Inflammatory macrophage treated with lipopolysaccharide for 1 hour (primary cell): ENCODE measurements around the gene MCRS1.
A peak's percentile ranks its signal among the peaks of the same experiment; 100 is the strongest.
"Not testable (repeated sequence)": the region's sequence is repeated elsewhere in the genome, so short reads cannot be mapped to it uniquely, and the experiment has no call there.

Source experiments
- DNase-seq, 2 donors: peaks; one replicate each; pipeline ENCODE4 v3.0.0-alpha.2; 2020 to 2022

MCRS1 gene

DNA sequence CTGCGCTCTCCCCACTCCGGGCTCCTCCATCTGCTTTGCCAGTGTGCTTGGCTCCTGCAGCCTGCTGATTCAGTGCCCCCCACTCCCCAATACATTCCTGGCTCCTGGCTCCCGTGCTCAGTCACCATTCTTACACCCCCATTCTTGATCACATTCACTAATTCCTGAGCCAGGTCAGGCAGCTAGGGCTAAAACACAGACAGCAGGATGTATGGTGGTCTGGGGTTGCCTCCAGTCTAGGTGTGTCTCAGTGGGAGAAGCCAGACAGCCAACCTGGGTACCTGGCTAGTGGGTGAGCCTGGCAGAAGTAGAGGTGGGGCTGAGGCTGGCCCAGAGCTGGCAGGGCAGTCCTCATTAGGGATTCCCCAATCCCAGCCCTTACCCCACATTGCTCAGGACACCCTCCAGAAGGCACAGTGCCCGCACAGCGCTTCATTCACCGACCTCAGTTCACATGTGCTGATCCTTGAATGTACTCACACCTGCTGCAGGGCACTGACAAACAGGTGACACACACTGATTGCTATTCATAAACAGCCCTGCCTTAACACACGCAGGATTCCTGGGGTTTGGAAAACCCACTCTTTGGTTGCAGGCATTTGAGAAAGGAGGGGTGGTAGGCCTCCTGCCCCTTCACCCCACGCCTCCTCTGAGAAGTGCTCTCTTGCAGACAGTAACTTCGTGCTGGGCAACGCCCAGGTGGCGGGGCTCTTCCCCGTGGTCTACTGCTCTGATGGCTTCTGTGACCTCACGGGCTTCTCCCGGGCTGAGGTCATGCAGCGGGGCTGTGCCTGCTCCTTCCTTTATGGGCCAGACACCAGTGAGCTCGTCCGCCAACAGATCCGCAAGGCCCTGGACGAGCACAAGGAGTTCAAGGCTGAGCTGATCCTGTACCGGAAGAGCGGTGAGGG, 27.5 kb downstream of the MCRS1 start:
- no peak for DNase-seq

DNA sequence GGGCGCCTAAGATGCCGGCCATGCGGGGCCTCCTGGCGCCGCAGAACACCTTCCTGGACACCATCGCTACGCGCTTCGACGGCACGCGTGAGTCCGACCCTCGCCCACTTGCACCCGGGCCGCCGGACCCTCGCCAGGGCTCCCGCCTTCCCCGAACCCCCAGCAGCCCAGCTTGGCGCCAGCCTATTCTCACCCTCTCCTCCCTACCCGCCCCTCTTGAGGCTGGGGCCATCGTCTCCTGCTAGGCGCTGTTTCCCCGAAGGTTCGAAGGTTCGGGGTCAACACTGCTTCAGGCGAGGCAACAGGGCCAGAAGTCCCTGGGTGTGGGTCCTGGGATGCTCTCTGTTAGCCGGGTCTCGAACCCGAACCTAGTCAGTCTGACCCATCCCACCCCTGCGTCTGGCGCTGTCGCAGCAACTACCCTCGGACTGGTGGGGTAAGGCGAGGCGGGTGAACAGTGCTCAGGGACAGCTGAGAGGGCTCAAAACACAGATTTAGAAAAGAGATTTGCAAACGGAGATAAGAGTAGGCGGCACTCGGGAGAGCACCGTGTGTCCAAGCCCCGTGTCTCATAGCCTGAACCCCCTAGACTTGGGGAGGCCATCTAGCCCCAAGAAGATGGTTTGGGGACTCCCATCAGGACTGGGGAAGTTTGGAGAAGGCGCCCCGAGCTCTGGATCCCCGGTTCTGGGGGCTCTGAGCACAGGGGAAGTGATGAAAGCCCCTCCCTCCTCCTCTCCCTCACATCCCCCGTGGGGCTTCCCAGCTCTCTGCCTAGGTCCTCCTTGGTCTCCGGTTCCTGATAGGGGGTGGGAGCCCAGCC, 28.3 kb downstream of the MCRS1 start:
- no peak for DNase-seq

DNA sequence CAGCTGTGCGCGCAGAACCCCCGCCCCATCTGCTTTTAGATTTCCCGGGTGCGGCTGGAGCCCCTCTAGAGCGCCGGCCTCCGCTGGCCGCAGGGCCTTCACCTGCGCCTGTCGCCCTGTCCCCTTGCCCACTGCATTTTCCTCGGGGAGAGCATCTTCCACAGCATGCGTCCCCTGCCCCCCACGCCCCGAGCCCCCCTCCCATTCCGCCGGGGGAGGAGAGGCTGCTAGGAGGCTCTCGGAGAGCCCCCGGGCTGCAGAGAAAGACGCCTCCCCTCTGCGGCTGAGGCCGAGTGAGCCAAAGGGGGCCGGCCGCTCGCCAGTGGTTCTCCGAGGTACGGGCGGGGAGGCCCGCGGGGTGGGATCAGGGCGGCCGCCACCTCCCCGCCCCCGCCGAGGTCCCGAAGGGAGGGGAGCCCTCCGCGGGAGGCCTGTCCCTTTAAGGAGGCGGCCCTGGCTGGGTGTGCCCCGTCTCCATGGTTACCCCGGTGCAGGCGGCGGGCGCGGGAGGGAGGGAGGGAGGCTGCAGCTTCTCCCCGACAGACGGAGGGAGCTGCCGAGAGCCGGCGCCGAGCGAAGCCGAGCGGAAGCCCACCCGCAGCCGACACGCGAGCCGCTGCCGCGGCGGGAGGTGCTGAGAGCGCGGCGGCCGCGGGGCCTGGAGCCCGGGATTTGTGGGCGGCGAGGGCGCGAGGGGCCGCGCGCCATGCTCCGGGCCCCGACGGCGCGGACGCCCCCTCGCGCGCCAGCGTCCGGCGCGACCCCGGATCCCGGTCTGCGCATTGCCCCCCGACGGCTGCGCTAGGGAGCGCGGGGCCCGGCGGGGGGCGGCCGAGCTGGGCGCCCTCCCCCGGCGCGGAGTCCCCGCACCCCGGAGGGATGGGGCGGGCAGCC, 29.2 kb downstream of the MCRS1 start, which contains the start of gene KCNH3:
TSS of gene KCNH3 (plus strand) at position 521 of the 894 bp plus-strand sequence. CDS start 387 bp downstream, outside the sequence.
- DNase-seq = peak; percentile 45 to 65

DNA sequence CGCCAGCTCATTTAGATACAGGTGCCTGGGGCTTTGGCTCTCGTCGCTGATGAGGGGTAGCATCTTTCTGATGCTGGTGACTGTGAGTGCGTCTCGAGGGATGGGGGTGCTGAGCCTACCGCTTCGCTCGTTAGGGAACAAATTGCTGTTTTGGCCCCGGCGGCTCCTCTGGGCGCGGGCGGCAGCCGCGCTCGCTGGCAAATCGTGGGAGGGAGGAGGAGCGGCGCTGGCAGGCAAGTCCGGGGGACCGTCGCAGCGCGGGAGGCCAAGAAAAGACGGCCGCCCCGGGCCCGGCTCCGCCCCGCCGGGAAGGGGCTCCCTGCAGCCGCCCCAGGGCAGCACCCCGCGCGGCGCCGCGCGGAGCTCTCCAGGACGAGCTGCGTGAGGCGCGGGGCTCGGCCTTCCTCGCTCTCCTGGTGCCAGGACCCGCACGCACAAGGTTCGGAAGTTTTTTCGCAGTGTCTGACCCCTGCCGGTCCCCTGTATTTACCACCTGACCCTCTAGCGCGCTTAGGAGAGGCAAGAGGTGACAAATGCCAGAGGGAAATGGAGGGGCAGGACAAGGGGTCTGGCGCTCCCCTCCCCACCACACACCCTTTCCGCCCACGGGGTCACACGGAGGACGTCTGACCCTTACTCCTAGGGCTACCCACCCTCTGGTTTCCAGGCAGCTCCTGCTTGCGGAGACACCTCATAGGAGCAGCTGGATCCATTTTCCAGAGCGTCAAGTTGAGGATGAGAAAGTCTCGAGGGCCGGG, 30.0 kb downstream of the MCRS1 start:
- DNase-seq = peak in 1 of 2 donors; percentile 41

DNA sequence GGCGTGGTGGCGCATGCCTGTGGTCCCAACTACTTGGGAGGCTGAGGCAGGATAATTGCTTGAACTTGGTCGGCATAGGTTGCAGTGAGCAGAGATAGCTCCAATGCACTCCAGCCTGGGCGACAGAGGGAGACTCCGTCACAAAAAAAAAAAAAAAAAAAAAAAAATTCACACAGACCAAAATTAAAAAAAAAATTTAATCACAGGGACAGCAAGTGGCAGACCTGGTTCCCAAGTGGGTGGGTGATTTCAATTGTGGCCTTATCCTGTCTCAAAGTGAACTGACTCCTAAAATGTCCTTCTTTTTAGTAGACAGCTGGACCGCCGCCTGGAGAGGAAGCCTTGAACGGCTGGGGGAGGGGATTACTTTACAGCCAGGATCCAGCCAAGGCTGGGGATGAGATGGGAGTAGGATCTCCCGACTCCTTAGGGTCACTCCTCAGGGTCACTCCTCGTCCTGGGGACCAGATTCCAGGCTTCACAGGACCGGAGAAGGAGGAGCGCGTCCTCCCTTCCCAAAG, 30.7 kb downstream of the MCRS1 start:
- DNase-seq = no peak

DNA sequence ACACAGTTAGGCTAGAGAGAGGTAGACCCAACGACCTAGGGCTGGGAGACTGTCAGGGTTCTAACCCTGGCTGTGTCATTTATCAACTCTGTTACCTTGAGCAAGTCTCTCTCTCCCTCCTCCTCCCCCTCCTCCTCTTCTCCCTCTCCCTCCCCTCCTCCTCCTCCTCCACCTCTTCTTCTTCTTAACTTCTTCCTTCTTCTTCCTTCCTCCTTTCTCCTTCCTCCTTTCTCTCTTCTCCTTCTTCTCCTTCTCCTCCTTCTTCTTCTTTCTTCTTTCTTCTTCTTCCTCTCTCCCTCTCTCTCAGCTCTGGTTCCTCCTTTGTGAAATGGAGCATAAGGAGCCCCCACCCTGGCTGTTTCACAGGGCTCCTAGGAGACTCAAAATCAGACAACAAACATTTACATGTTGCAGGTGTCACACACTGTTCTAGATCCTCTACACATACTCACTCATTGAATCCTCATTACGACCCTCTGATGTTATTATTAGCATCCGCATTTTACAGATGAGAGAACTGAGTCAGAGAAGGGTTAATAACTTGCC, 31.3 kb downstream of the MCRS1 start:
- DNase-seq = no peak

DNA sequence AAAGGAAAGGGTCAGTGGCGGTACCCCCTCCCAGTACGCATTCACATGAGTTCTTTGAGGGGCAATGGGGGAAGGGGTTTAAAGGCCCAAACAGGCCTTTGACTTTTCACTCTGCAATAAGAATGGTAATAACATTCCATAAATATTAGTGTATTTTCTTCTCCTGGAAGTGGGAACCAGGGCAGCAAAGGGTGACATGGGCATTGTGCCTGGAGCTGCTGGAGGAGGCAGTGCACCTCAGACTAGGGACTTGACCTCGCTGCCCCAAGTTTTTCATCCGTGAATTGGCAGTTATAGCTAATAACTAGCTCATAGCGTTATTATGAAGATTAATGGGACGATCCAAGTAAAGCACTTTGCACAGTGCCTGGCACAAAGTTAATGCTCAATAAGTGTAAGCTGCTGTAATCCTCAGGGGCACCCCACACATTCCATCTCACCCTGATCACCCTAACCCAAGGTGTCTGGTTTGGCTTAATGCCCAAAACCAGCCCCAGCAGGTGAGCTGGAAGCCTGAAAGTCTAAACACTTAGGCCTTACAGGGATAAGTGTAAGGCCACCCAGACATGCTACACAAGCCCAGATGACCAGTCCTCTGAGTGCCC, 31.9 kb downstream of the MCRS1 start:
- DNase-seq = no peak

DNA sequence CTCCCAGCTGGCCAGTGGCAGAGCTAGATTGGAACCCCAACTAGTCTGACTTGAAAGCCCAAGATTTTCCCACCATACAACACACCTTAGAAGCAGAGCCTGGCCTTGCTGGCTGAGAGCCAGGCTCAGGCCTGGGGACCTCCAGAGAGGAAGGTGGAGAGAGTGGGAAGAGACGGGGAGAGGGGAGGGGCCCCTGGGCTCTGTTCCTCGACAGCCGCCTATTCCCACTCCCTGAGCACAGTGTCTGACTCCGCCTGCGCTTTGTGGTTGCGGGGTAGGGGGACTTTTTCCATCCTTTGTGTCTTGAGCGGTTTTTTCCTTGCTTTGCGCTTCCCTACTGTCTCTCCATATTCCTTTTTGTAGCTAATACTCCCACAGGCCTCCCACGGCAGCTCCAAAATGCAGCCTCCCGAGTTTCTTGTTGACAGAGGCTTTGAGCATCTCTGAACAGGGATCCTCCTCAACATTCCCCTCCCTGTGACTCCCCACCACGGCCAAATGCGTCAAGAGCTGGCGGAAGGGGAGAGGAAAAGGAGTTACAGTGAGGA, 33.1 kb downstream of the MCRS1 start:
- no peak for DNase-seq

DNA sequence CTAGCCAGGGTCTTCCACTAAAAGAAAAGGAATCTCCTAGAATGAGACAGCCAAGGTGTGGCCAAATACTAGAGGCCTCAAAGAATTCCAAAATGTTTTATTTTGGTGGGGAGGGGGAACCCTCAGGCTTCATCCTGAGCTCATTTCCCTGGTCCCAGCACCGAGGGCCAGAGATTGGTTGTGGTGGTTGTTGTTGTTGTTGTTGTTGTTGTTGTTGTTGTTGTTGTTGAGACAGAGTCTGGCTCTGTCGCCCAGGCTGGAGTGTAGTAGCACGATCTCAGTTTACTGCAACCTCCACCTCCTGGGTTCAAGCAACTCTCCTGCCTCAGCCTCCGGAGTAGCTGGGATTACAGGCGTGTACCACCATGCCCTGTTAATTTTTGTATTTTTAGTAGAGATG, 33.8 kb downstream of the MCRS1 start:
- DNase-seq = not testable (repeated sequence)

DNA sequence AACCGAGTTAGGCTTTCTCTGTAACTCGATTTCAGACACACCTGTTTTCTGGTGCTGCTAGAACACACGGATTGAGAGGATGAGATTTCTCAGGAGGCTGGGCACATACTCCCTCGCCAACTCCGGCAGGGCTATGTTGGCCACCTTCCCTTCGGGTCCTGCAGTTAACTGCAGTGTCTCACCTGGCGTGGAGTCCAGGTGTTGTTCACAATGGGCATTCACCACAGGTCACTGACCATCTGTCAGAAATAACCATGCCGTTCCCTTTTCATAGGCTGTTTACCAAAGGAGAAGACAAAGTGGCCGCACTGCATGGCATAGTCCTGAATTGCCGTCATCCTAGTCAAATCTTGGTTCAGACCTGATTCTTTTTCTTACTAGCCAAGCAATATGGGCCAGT, 34.6 kb downstream of the MCRS1 start:
- DNase-seq = no peak

DNA sequence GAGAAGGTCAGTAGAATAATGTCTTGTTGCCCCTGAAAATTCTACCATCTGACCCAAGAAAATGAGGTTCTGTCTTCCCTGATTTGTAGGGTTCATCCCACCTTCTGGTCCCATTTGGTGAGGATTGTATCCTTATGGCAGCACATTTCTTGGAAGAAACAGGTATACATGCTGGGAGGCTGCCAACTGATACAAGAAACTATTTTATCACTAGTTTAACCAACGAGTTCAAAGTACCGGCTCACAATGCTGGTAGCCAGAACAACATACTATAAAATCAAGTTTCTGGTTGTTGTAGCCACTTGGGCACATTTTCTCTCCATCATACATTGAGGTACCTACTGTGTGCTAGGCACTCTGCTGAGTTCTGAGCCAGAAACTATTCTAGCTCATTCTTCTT, 36.2 kb downstream of the MCRS1 start:
- DNase-seq = no peak

DNA sequence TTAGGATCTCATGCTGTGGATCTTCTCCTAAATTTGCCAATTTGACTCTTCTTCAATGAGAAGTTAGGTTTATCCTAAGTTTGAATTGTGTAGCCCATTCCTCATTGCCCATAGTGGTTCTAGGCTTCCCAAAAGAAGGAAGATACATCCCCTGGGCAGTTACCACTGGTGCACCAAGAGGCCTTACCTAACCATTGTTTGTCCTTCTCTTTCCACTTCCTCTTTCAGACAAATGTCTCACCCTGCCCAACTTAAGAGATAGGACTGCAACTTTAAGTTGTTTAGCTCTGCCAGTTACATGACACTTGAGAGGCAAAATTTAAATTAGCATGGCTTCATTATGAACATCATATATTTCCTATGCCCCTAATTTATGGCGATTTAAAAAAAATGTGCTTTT, 38.5 kb downstream of the MCRS1 start:
- peak; percentile 33 to 41 for DNase-seq

DNA sequence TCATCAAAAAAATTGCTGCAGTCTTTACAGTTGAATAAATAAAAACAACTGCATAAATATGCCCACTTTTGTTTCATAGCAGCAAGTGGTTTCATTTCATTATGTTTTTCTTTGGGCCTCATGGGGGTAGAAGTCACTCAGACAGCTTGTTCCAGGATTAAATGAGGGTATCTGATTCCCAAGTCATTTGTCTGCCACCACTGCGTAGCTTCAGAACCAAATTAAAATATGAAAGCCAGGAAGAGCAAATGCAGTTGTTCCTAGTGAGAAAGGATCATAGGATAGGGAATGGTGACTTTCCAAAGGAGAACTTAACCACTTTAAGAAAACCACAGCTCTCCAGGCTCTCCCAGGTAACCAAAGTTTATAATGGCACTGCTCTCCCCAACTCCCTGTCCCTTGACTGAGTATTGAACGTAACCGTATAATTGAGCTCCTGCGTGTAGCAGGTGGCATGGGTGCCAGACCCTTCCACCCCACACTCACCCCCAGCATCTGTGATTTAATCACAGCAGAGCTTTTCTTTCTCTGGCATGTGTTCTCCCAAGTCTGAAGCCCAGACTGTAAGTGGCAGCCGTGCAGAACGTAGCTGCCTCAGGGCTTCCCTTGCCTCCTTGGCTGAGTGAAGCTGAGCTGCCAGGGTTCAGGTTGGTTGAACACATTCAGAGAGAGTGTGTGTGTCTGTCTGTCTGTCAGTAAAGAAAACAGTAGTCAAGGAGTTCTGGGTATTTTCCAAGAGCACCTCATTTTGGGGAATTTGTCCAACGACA, 40.4 kb downstream of the MCRS1 start:
- DNase-seq = no peak

DNA sequence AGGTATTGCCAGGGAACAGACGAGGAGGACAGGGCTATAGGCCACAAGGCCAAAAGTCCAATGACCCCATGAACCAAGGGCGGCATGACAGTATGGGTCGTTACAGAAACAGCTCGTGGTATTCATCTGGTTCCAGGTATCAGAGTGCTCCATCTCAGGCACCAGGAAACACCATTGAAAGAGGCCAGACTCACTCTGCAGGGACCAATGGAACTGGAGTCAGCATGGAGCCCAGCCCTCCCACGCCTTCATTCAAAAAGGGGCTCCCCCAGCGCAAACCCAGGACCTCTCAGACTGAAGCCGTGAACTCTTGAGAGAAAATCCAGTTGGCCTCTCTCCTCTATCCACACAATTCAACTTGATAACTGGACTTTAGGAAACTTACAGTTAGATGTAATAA, 42.0 kb downstream of the MCRS1 start:
- DNase-seq = no peak

DNA sequence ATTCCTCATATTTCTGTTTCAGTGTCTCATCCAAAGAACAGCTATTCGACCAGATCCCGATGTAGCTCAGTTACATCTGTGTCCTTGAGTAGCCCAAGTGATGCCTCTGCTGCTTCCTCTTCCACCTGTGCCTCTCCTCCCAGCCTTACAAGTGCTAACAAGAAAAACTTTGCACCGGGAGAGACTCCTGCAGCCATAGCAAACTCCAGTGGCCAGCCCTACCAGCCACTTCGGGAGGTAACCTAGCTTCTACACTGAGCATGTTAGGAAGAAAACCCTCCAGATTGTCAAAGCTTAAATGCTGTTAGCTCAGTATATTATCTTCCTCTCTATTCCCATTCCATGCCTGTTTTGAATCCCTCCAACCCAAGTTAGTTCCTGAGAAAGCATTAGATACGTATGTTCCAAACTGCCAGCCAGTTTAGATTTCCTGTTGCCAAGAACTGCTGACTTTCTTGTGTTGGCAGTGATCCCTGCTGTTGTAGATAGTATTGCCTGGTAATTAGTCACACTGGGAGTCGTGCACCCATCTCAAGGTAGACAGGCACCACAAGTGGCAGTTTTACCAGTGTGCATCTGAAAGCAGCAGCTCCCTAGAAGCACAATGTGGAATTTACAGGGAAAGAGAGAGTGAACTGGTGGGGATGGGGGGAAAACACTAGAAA, 43.1 kb downstream of the MCRS1 start:
- no peak for DNase-seq

DNA sequence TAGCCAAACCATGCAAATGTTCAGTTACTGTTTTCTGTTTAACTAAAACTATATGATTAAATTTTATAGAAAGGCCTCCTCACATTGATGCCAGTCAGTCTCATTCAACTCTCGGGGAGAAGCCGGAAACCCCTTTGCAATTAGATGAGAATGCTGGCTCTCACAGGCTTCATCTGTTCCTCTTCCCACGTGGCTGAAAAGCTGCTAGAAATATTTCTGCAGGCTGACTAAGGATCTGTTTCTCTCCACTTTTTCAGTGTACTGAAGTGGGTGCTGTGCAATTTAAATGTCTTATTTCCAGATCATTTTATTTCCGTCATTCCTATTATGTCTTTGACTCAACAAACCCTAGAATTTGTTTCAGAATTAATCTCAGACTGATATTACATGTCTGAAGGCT, 46.6 kb downstream of the MCRS1 start:
- no peak for DNase-seq

DNA sequence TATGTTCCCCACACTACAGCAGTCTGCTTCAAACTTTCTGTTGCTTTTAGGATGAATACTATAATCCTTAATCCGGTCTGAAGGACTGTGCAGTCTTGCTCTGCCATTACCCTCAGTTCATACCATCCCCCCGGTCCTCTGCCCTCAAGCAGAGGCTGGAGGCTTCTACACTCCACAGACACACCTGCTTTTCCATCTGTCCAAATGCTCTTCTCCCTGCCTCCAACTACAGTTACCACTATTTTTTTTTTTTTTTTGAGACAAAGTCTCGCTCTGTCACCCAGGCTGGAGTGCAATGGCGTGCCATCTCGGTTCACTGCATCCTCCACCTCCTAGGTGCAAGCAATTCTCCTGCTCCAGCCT, 48.4 kb downstream of the MCRS1 start:
- DNase-seq = no peak

DNA sequence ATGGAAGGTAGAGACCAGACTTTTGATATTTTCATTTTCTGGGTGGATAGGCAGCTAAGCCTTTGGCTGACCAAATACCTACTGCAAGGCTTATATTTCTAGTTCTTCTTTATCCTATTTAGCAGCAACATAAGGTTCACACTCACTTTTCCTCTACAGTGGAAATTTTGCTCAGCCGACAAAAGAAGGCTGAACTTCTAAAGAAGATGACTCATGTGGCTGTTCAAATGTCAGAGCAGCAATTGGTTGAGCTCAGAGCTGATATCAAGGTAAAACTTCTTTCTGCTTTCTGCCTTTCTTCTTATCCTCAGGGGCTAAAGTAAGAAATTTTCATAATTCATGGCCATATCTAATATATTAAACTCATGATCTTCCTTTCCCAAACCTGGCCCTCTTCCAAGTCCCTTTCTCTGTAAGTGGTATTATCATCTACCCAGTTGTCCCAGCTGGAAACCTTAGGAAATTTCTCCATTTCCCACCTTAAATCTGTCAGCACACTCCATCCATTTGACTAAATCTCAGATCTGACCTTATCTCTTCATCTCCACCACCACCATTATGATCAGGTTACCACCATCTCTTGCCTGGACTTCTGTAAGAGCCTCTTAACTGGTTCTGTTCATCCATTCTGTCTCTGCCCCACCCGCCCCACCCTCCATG, 48.9 kb downstream of the MCRS1 start:
- DNase-seq = no peak

DNA sequence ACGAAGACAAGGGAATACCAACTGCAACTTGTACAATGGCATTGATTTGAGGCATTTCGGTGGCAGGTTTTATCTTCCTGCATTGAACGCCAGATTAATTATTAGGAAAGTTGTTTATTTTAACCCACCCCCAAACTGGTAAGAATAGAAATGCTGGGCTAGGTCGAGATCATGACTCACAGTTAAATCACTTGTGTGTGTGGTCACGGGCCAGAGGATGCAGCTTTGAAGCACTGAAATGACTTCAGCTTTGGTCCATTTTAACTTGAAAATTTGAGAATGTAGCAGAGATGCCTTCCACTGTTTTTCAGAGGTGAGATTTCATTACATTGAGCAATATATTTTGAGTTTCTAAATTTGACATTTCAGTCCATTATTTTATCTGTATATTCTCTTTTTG, 52.7 kb downstream of the MCRS1 start:
- DNase-seq = no peak
